NCI-H146 (cell line): ENCODE data around the gene ITPRID1.

ENCODE experiments used
- DNase-seq: peaks from one replicate; lab custom pipeline; 2025; lab: John Stamatoyannopoulos, UW

Gene ITPRID1

DNA sequence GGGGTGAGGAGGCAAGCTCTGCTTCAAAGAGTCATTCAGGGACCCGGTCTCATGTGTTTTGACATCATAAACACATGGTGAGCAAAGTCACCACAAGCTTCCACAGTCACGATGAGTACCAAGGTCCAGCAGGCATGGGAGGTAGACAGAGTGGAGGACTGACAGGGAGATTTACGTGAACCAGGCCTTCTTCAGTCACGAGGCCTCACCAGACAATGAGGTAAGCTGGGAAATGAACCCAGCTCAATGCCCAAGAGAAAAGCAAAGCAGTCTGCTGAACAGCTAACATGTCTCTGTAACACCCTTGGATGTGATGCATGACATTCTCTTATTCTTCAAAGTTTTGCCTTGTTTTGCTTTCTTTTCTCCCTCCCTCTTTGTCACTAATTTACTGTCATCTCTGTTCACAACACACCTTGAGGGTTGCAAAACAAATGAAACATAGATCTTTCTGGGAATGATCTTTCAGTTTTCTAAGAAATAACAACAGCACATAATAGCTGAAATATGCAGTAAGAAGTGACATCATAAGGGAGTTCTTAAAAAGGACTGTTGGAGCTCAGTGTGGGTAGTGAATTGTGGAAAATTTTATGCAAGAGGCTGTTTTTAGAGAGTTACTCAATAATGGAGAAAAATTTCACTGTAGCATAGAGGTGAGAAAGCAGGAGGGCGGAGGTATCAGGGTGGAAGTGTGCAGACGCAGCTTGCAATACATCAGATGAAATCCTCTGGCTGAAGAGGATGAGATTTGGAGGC, 182.1 kb downstream of the ITPRID1 start:
- DNase-seq = no peak

DNA sequence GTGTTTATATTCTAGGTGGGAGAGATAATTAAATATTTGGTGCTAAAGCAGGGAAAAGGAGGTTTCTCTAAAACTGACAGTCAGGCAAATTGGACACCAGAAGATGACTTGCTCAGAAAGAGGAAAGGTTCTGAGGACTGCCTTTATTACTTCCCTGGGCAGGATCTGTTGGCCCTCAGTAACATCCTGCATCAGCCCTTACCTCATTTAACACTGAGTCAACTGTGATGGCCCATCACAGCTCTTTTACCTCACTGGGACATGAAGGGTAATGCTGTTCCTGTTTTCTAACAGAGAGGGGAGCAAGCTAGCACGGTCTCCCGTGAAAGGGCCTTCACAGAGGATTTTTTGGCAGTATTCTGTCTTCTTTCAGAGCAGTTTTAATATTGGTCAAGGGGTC, 185.2 kb downstream of the ITPRID1 start:
- no peak for DNase-seq

DNA sequence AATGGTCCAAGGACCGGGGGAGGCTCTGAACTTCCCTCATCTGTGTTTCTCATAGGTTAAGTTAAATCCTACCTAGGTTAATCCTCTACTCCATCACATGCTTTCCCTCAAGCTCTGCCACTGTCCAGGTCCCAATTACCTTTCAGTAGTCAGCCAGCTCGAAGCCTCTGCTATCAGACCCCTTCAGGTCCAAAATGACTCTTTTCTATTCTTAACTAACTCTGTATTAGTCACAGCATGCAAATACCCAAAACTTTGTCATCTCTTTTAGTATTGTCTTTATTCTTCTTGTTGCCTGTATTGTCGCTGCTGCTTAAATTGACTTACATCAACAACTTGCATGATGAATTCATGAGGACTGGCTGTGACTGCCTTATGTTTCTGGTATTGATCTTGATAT, 188.5 kb downstream of the ITPRID1 start:
- DNase-seq = no peak

DNA sequence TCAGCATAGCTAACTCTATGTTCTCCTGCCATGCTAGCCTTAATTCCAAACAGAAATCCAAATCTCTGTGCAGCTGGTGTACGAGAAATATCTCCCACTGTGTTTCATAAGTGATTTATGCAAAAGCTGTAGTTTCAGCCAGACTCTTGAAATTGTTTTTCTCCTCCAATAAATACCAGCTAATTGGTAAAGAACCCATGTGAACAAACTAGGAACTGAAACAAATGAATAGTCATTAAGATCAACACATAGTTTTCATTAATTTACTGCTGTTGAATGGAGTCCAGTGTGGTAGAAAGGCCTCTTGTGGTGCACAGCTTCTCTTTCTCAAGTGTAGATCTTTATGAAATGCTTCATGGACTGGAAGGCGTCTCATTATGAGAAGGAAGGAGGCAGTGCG, 191.5 kb downstream of the ITPRID1 start:
- DNase-seq = no peak

DNA sequence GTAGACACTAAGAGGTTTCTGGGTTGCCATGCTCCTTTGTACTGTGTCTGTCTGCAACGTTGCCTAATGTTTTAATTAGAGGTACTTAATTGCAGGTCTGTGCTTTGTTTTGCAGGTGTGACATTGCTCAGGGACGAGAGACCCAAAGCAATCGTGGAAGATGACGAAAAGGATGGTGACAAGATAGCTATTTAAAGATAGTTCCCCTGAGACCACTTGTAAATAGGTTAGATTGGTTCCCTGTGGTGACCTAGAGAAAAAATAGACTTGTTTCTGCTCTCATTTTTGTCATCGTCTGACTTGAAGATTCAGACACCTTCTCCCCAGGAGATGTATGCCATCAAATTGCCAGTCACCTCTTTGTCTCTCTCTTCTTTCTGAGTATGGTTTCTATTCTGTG, 193.2 kb downstream of the ITPRID1 start:
- DNase-seq = no peak
